ENCODE results near the gene PIK3R2.
"Not testable (repeated sequence)": the region's sequence is repeated elsewhere in the genome, so short reads cannot be mapped to it uniquely, and the experiment has no call there.

The PIK3R2 gene

GRCh38 chr19:18152817-18153555, at the start of gene PIK3R2:
Gene PIK3R2, plus strand, starts transcription at chr19:18153163. Its CDS starts 2,717 bp downstream, at chr19:18155880.
- peak; percentile 95 to 99 for DNase-seq

DNA sequence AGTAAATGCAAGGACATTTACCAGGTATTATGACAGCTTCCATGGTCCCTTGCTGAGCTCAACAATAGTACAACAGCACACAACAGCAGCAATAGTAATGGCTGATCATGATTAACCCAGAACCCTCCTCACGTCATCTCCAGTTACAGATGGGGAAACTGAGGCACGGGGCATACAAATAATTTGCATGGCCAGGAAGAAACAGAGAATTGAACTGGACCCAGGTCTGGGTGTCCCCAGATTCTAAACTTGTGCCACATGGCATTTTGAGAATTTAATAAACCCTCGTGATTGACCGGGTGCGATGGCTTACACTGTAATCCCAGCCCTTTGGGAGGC, 48.2 kb upstream of the PIK3R2 start:
- DNase-seq = no peak

DNA sequence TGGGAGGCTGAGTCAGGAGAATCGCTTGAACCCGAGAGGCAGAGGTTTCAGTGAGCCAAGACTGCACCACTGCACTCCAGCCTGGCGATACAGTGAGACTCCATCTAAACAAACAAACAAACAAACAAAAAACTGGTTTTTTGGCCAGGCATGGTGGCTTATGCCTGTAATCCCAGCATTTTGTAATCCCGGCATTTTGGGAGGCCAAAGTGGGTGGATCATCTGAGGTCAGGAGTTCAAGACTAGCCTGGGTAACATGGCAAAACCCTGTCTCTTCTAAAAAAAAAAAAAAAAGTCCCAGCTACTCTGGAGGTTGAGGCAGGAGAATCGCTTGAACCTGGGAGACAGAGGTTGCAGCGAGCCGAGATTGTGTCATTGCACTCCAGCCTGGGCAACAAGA, 47.7 kb upstream of the PIK3R2 start:
- not testable (repeated sequence) for DNase-seq

GRCh38 chr19:18107235-18107634, 45.7 kb upstream of the PIK3R2 start:
- DNase-seq = no peak

DNA sequence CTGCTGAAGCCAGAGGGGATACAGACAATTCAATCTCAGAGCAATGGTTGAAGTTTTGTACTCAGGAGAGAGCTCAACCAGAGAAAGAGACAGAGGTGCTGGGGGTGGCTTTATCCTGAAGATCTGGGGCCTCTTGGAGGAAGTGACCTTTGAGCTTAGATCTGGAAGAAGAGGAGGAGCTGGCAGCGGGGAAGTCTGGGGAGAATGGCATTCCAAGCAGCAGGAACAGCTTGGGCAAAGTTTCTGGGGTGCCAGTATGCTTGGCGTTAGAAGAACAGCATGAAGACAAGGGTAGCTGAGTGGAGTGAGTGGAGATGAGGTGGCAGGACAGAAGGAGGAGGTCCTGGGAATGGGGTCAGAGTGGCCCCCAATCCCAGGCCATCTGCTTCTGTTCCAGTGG, 44.1 kb upstream of the PIK3R2 start:
- DNase-seq = no peak

GRCh38 chr19:18109341-18109732, 43.6 kb upstream of the PIK3R2 start:
- DNase-seq = no peak

- peak in 1 of 2 donors; percentile 33 for DNase-seq
These were observed 43.0 kb upstream of the PIK3R2 start for GRCh38 chr19:18109733-18110608.

GRCh38 chr19:18110609-18111232, 42.2 kb upstream of the PIK3R2 start:
- no peak for DNase-seq

DNA sequence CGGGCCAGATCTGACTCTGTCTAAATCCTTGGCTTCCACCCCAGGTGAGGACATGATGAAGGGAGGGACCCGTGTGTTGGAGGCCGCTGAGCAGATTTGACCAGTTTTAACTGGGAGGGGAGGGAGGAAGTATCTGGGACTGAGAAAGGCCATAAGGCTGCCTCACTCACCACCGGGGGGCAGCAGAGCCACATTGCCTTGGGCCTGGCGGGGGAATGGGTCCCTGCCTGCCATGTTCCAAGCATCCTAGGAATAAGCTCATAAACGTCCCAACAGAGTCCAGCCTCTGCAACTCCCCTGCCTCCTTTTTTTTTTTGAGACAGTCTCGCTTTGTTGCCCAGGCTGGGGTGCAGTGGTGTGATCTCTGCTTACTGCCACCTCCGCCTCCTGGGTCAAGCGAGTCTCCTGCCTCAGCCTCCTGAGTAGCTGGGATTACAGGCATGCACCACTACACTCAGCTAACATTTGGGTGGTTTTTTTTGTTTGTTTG, 39.9 kb upstream of the PIK3R2 start:
- peak; percentile 65 to 80 for DNase-seq

- DNase-seq = no peak
These were observed 39.1 kb upstream of the PIK3R2 start for GRCh38 chr19:18113827-18114226.

GRCh38 chr19:18114483-18114882, 38.5 kb upstream of the PIK3R2 start:
- no peak for DNase-seq

- no peak for DNase-seq
These were observed 35.6 kb upstream of the PIK3R2 start for GRCh38 chr19:18117364-18117691.

DNA sequence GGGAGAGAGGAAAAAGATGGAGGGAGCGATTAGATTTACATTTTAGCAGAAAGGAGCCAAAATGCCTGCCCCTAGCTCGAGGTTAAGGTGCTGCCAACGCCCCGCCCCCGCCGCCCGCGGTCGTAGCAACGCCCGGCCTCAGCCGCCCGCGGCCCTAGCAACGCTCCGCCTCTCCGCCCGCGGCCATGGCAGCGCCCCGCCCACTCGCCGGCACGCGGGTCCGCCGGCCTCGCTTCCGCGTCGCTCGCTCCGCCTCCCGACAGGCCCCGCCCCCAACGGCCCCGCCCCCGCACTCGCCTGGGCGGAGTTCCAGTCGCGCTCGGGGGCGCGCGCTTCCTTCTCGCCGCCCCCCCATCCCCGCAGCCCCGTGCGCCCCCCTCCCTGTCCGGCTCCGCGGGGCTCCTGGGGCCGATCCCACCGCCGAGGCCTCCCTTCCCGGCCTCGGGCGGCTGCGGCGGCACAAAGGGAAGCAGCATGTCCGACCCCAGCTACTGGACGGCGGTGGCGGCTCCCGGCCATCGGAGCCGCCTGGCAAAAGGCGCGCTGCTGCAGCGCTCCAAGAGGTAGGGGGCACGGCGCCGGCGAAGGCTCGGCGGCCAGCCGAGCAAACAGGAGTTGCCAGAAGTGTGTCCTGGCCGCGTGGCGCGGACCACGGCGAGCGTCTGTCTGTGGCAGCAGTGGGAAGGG, 35.1 kb upstream of the PIK3R2 start:
- peak; percentile 78 to 89 for DNase-seq

DNA sequence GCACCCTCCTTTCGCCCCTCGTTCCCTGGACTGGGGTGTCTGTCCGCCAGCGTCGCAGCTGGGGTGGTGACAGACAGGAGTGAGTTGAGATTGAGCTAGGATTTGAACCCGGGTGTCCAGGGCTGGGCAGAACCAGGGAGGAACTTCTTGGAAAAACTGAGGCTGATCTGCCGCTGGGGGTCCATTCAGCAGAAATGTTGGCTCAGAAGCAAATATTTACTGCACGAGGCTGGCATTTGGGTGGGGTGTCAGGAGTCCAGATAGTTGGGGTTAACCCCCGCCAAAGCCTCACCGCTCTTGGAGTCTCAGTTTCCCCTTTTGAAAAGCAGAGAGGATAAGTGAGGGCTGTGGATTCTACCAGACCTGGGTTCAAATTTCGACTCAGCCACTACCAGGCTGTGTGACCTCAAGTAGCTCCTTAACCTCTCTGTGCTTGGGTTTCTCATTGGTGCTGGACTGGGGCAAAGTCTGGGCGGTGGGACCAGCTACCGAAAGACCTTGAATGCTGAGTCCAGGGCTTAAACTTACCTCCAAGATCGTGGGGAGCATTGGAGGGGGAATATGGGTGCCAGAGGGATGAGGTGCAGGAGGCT, 34.4 kb upstream of the PIK3R2 start:
- DNase-seq = no peak

GRCh38 chr19:18119013-18119716, 33.8 kb upstream of the PIK3R2 start:
- DNase-seq = no peak

DNA sequence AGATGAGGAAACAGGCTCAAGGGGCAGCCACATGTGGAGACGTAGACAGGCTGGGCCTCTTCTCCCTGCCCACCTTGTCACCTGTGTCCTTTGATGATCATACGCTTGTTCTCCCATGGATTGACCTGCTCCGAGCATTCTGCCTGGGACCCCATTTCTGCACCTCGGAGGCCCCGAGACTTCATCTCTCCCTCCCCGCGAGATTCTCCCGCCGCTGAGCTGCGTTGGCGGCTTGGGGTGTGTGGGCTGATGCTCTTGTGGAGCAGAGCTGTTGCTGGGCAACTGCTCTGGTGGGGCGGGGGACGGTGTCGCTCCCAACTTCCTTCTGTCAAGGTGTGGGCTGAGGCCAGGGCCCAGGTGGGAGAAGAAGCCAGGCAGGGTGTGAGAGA, 33.3 kb upstream of the PIK3R2 start:
- no peak for DNase-seq

DNA sequence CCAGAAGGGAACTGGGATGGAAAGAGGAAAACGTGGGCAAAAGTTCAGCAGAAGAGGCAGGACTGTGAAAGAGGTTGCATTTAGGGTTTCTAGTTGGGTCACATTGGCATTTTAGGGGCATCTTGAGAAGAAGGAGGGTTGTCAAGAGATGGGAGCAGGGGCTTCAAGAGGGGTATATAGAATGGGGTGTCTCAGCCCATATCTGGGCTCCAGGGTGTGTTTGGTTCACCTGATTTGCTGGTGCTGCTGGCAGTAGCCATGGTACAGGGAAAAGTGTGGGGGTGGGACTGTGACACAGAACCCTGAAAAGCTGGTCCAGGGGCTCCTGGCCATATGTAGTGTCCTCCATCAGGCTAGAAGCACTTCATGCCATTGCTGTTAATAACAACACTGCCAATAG, 32.8 kb upstream of the PIK3R2 start:
- no peak for DNase-seq

DNA sequence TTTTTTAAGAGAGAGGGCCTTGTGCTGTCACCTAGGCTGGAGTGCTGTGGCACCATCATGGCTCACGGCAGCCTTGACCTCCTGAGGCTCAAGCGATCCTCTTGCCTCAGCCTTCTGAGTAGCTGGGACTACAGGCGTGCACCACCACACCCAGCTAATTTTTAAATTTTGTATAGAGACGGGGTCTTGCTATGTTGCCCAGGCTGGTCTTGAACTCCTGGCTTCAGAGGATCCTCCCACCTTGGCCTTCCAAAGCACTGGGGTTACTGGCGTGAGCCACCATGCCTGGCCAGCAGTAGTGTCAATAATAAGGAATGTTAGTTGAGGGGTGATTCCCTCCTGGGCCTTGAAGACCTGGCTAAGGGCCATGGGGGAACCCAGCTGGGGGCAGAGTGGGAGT, 31.8 kb upstream of the PIK3R2 start:
- no peak for DNase-seq

DNA sequence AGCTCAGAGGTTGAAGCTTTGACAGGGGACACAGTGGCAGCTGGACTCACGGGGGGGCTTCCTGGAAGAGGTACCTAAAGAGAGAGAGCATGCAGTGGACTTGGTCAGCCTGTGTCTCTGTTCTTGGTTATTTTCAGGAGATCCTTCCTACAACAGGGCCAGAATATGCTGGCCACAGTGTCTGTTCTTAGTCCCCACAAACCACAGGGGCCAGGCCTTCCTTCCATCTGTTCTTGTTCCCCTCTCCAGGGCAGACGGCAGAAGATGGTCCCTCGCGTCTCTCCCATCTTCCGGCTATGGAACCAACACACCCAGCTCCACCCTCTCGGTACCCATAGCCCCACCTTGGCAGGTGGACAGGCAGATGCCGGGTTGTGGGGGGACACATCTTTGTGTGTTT, 30.5 kb upstream of the PIK3R2 start:
- no peak for DNase-seq

- DNase-seq = no peak
These were observed 29.8 kb upstream of the PIK3R2 start for GRCh38 chr19:18122860-18123795.

GRCh38 chr19:18123819-18124218, 29.1 kb upstream of the PIK3R2 start:
- no peak for DNase-seq
